Measurements from ENCODE around the gene WNT9B.

DNA sequence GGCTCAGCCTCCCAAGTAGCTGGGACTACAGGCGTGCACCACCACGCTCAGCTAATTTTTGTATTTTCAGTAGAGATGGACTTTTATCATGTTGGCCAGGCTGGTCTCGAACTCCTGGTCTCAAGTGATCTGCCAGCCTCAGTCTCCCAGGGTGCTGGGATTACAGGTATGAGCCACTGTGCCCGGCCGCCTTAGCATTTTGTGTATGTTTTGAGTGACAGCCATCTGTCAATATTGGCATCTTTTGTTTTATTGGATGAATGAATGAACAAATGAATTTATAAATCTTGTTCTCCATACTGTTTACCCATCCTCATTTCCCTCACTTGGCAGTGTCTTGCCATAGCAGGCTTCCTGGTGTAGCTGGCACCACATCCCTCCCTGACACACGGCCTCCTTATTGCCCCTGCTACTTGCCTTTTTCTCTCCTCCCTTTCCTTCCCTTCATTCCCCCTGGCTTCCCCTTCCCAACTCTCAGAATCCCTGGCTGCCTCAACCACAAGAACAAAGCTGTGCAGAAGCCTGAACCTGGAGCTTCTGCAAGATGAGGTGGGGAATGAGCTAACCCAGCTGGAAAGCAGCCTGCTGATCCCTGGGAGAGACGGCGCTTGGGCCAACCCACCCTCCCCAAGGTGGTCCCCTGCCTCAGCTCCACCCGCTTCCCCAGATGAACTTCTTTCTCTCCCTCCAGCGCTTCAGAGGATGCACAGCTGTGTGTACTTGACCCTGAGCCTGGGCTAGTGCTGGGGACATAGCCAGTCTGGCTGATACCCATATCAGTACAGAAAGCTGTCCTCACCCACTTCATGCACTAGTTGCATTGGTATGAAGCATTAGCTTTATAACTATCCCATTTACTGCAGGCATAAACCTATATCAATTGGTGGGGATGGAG lies 34.3 kb downstream of the WNT9B start:
- TF ChIP-seq, protein P1, sequence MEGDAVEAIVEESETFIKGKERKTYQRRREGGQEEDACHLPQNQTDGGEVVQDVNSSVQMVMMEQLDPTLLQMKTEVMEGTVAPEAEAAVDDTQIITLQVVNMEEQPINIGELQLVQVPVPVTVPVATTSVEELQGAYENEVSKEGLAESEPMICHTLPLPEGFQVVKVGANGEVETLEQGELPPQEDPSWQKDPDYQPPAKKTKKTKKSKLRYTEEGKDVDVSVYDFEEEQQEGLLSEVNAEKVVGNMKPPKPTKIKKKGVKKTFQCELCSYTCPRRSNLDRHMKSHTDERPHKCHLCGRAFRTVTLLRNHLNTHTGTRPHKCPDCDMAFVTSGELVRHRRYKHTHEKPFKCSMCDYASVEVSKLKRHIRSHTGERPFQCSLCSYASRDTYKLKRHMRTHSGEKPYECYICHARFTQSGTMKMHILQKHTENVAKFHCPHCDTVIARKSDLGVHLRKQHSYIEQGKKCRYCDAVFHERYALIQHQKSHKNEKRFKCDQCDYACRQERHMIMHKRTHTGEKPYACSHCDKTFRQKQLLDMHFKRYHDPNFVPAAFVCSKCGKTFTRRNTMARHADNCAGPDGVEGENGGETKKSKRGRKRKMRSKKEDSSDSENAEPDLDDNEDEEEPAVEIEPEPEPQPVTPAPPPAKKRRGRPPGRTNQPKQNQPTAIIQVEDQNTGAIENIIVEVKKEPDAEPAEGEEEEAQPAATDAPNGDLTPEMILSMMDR (IDR thresholded peaks at IDR 0.05; ENCODE audit: poor library complexity), result no peak
- TF ChIP-seq EZH2 (IDR thresholded peaks at IDR 0.05; ENCODE audit: borderline replicate concordance) (no peak), EZH2phosphoT487 (IDR thresholded peaks at IDR 0.05; ENCODE audit: low read depth, severe bottlenecking, unreplicated experiment) (no peak)

All from hepatocyte (in vitro differentiated cells).